HepG2 (cell line): Measurements from ENCODE around the gene HCAR1. TPM values are rescaled to one million over a fixed set of nuclear protein-coding genes. Genes with fewer than 3 reads are reported as not detected.

Source experiments
- CTCF ChIP-seq: sonication (generic); formaldehyde crosslinking; IDR thresholded peaks from 2 replicates; pipeline ENCODE4 v1.5.0; 2020; ENCODE audit warnings: mild to moderate bottlenecking, missing genetic modification reagents, moderate library complexity
- ESRRA ChIP-seq: sonication (generic); formaldehyde crosslinking; IDR thresholded peaks from 2 replicates; pipeline ENCODE4 v1.5.1; 2020; ENCODE audit warnings: mild to moderate bottlenecking, low read depth, missing genetic modification reagents
- FLYWCH1 ChIP-seq: sonication (generic); formaldehyde crosslinking; IDR thresholded peaks from 2 replicates; pipeline ENCODE4 v1.8.1; 2023; ENCODE audit warnings: mild to moderate bottlenecking, missing genetic modification reagents
- KAT2B ChIP-seq: fragments of 150-350 bp; IDR thresholded peaks from 2 replicates; pipeline ENCODE4 v1.6.1; 2014; ENCODE audit warnings: low read depth, low read length, borderline replicate concordance
- MAZ ChIP-seq, 2 experiments: sonication (generic) in 1 of 2; formaldehyde crosslinking in 1 of 2; IDR thresholded peaks; 2 replicates each; pipeline versions ENCODE4 v1.5.0 to v1.6.1; 2012 to 2020; ENCODE audit warnings: low read depth in 2 of 2, mild to moderate bottlenecking in 2 of 2, borderline replicate concordance in 1 of 2, improper control_type of control experiment in 1 of 2, low read length in 1 of 2, missing genetic modification reagents in 1 of 2, moderate library complexity in 1 of 2
- PHB2 ChIP-seq: fragments of 450-650 bp; IDR thresholded peaks from 2 replicates; pipeline ENCODE4 v1.6.1; 2018; ENCODE audit not compliant: partially characterized antibody
- STAT5B ChIP-seq: sonication (generic); formaldehyde crosslinking; IDR thresholded peaks from 2 replicates; pipeline ENCODE4 v1.4.0; 2020; ENCODE audit warnings: missing genetic modification reagents
- TBP ChIP-seq: sonication (generic); formaldehyde crosslinking; IDR thresholded peaks from 2 replicates; pipeline ENCODE4 v1.5.0; 2020; ENCODE audit warnings: missing genetic modification reagents
- TFDP1 ChIP-seq: IDR thresholded peaks from 2 replicates; pipeline ENCODE4 v1.6.1; 2016; ENCODE audit warnings: missing compliant biosample characterization, missing genetic modification reagents, borderline replicate concordance
- YEATS2 ChIP-seq: sonication (generic); formaldehyde crosslinking; IDR thresholded peaks from 2 replicates; pipeline ENCODE4 v1.4.0; 2020; ENCODE audit warnings: missing genetic modification reagents, borderline replicate concordance
- ZBTB7A ChIP-seq: sonication (generic); formaldehyde crosslinking; IDR thresholded peaks from 2 replicates; pipeline ENCODE4 v1.8.0; 2022; ENCODE audit warnings: mild to moderate bottlenecking, missing genetic modification reagents
- ZNF30 ChIP-seq: sonication (generic); formaldehyde crosslinking; IDR thresholded peaks from 2 replicates; pipeline ENCODE4 v1.5.0; 2020; ENCODE audit warnings: mild to moderate bottlenecking, missing genetic modification reagents
- ZNF333 ChIP-seq: sonication (generic); formaldehyde crosslinking; IDR thresholded peaks from 2 replicates; pipeline ENCODE4 v1.4.0; 2020; ENCODE audit warnings: mild to moderate bottlenecking, missing genetic modification reagents, borderline replicate concordance
- ZNF383 ChIP-seq: sonication (generic); formaldehyde crosslinking; IDR thresholded peaks from 2 replicates; pipeline ENCODE4 v1.4.0; 2020; ENCODE audit warnings: missing genetic modification reagents, mild to moderate bottlenecking, borderline replicate concordance
- ZNF503 ChIP-seq: sonication (generic); formaldehyde crosslinking; IDR thresholded peaks from 2 replicates; pipeline ENCODE4 v1.4.0; 2020; ENCODE audit warnings: missing genetic modification reagents
- polyA plus RNA-seq, 8 experiments: library from polyadenylated mRNA; depleted of rRNA in 3 of 8; stranded (reverse) in 7 of 8; unstranded in 1 of 8; fragments of >200 nt; fragmentation: Illumina TruSeq in 4 of 8; extraction: Trizol in 4 of 8; gene quantifications; 2 replicates each; pipeline versions ENCODE4 v1.2.1 to v1.2.3, GENCODE V29; 2011 to 2016; ENCODE audit warnings: low read depth in 4 of 8, missing spikeins in 1 of 8, mixed read lengths in 1 of 8; ENCODE audit not compliant: insufficient read depth in 1 of 8
- total RNA-seq, 5 experiments: library from RNA; depleted of rRNA; stranded (reverse); fragments of >200 nt; fragmentation: Illumina TruSeq; extraction: Trizol; gene quantifications; 2 replicates each; pipeline ENCODE4 v1.2.3, GENCODE V29; 2016; ENCODE audit warnings: low read depth in 1 of 5
- TF ChIP-seq, protein P1 (sequence below): sonication (generic); formaldehyde crosslinking; IDR thresholded peaks from 2 replicates; pipeline ENCODE4 v1.4.0; 2020; ENCODE audit warnings: missing genetic modification reagents, borderline replicate concordance
- TF ChIP-seq, protein P2 (sequence below): sonication (generic); formaldehyde crosslinking; IDR thresholded peaks from 2 replicates; pipeline ENCODE4 v1.4.0; 2020; ENCODE audit warnings: missing genetic modification reagents, borderline replicate concordance
- TF ChIP-seq, protein P3 (sequence below): sonication (generic); formaldehyde crosslinking; IDR thresholded peaks from 2 replicates; pipeline ENCODE4 v1.4.0; 2020; ENCODE audit warnings: missing genetic modification reagents

The HCAR1 gene
- total and polyA plus RNA-seq, 2 of the 13 experiments (the other 11 are each of a cell fraction or from before 2014, with no cell fraction given), result 0.53 to 4.4 TPM

DNA sequence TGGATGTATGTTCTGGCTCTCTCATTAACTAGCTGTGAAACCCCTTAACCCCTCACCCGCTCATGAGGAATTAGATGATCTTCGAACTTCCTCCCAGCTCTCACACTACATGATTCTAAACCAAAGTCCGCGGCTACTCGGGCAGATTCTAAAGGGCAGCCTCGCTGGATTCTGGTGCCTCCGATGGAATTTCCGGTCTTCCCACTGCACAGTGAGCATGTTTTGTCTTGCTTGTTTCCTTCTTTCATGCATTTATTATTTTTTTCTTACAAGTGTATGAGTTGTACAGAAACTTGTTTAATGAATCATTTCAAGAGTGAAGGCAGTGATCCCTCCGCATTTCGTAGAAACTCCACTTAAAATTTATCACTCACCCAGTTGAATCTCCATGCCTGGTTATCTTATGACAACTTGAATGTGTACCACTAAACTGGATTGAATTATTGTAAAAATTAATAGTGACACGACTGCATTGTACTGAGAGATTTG lies 9.5 kb downstream of the HCAR1 start (continued):
- TF ChIP-seq MAZ (IDR thresholded peaks at IDR 0.05; ENCODE audit: borderline replicate concordance, low read depth, low read length), result no peak
- TF ChIP-seq MAZ (CRISPR knock-in tag; IDR thresholded peaks at IDR 0.05; ENCODE audit: low read depth), result no peak
- TF ChIP-seq ESRRA (CRISPR knock-in tag), result peak; percentile 66; the same call in 1 of the 2 replicates
- TF ChIP-seq TBP, result no peak
- no peak for TF ChIP-seq KAT2B
- no peak for TF ChIP-seq YEATS2
- no peak; the same call in 1 of the 2 replicates for TF ChIP-seq ZNF503
- no peak; the same call in 1 of the 2 replicates for TF ChIP-seq TFDP1 (CRISPR knock-in tag)
- TF ChIP-seq ZNF383, result no peak
- no peak for TF ChIP-seq CTCF (CRISPR knock-in tag)
- no peak for TF ChIP-seq ZNF30 (CRISPR knock-in tag)
- TF ChIP-seq FLYWCH1 (CRISPR knock-in tag), result no peak
- TF ChIP-seq, protein P1, sequence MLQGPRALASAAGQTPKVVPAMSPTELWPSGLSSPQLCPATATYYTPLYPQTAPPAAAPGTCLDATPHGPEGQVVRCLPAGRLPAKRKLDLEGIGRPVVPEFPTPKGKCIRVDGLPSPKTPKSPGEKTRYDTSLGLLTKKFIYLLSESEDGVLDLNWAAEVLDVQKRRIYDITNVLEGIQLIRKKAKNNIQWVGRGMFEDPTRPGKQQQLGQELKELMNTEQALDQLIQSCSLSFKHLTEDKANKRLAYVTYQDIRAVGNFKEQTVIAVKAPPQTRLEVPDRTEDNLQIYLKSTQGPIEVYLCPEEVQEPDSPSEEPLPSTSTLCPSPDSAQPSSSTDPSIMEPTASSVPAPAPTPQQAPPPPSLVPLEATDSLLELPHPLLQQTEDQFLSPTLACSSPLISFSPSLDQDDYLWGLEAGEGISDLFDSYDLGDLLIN, result no peak
- TF ChIP-seq, protein P2, sequence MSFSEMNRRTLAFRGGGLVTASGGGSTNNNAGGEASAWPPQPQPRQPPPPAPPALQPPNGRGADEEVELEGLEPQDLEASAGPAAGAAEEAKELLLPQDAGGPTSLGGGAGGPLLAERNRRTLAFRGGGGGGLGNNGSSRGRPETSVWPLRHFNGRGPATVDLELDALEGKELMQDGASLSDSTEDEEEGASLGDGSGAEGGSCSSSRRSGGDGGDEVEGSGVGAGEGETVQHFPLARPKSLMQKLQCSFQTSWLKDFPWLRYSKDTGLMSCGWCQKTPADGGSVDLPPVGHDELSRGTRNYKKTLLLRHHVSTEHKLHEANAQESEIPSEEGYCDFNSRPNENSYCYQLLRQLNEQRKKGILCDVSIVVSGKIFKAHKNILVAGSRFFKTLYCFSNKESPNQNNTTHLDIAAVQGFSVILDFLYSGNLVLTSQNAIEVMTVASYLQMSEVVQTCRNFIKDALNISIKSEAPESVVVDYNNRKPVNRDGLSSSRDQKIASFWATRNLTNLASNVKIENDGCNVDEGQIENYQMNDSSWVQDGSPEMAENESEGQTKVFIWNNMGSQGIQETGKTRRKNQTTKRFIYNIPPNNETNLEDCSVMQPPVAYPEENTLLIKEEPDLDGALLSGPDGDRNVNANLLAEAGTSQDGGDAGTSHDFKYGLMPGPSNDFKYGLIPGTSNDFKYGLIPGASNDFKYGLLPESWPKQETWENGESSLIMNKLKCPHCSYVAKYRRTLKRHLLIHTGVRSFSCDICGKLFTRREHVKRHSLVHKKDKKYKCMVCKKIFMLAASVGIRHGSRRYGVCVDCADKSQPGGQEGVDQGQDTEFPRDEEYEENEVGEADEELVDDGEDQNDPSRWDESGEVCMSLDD (CRISPR knock-in tag), result no peak
- TF ChIP-seq ZBTB7A (CRISPR knock-in tag), result no peak
- no peak for TF ChIP-seq PHB2
- no peak for TF ChIP-seq ZNF333 (CRISPR knock-in tag)
- no peak for TF ChIP-seq STAT5B (CRISPR knock-in tag)
- TF ChIP-seq, protein P3, sequence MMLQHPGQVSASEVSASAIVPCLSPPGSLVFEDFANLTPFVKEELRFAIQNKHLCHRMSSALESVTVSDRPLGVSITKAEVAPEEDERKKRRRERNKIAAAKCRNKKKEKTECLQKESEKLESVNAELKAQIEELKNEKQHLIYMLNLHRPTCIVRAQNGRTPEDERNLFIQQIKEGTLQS (CRISPR knock-in tag), result no peak
